ENCODE results near the gene CREBRF. TPM values are rescaled to one million over a fixed set of nuclear protein-coding genes. Genes with fewer than 3 reads are reported as not detected.
"Not testable (repeated sequence)": the region's sequence is repeated elsewhere in the genome, so short reads cannot be mapped to it uniquely, and the experiment has no call there.

CREBRF gene
- polyA plus RNA-seq, 6 donors from 2014 or later = 60.6 to 97.0 (median 77.3) TPM

GRCh38 chr5:173075137-173075843 lies 19.1 kb downstream of the CREBRF start:
- no peak for DNase-seq
- H3K4me3 Mint-ChIP-seq = peak overlapping the region in 1 of 8 donors; percentile 63

GRCh38 chr5:173075970-173076369 lies 19.8 kb downstream of the CREBRF start:
- no peak for ATAC-seq (ENCODE audit: low read depth in 2 of 2)
- peaks cover 19 to 46% (median 38%) of the 10 kb centered on the region in 3 donors for H3K4me1 Mint-ChIP-seq

More at GRCh38 chr5:173075137-173075843, 19.1 kb downstream of the CREBRF start:
- peak overlapping the region in 2 of 6 donors; percentile 49 to 73 for H3K27ac Mint-ChIP-seq
- H3K27me3 Mint-ChIP-seq = no peaks in the 10 kb centered on the region
- peaks cover 24 to 47% (median 44%) of the 10 kb centered on the region in 3 donors for H3K4me1 Mint-ChIP-seq
- peaks cover 0 to 8% of the 10 kb centered on the region in 2 donors for H3K36me3 Mint-ChIP-seq
- ATAC-seq (ENCODE audit: low read depth in 2 of 2) = no peak
- peaks cover 0 to 5% (median 0%) of the 10 kb centered on the region in 7 donors for H3K9me3 Mint-ChIP-seq

GRCh38 chr5:173076471-173076870 lies 20.3 kb downstream of the CREBRF start:
- H3K9me3 Mint-ChIP-seq; H3K27me3 Mint-ChIP-seq; DNase-seq; ATAC-seq (ENCODE audit: low read depth in 2 of 2); H3K4me3 Mint-ChIP-seq: not testable (repeated sequence)
- H3K27ac Mint-ChIP-seq = peak overlapping the region in 1 of 6 donors; percentile 96
- H3K4me1 Mint-ChIP-seq = peaks cover 17 to 46% (median 38%) of the 10 kb centered on the region in 3 donors
- peaks cover 10 to 18% of the 10 kb centered on the region in 2 donors for H3K36me3 Mint-ChIP-seq

More at GRCh38 chr5:173075970-173076369, 19.8 kb downstream of the CREBRF start:
- Mint-ChIP-seq H3K27me3 (no peaks in the 10 kb centered on the region), H3K36me3 (peaks cover 5 to 13% of the 10 kb centered on the region in 2 donors), H3K4me3 (peak overlapping the region in 1 of 8 donors; percentile 63), H3K27ac (peak overlapping the region in 1 of 6 donors; percentile 73), H3K9me3 (peaks cover 0 to 5% (median 0%) of the 10 kb centered on the region in 7 donors)
- no peak for DNase-seq

- peaks cover 18 to 20% of the 10 kb centered on the region in 2 donors for H3K36me3 Mint-ChIP-seq
- no peak for ATAC-seq (ENCODE audit: low read depth in 2 of 2)
- H3K27me3 Mint-ChIP-seq = no peaks in the 10 kb centered on the region
- H3K4me1 Mint-ChIP-seq = peaks cover 17 to 38% (median 27%) of the 10 kb centered on the region in 3 donors
- H3K4me3 Mint-ChIP-seq = no peak overlapping the region
- peaks cover 0 to 5% (median 0%) of the 10 kb centered on the region in 7 donors for H3K9me3 Mint-ChIP-seq
- no peak for DNase-seq
- H3K27ac Mint-ChIP-seq = peak overlapping the region in 3 of 6 donors; percentile 51 to 61 (median 57)
Observed at GRCh38 chr5:173078878-173079277, 22.7 kb downstream of the CREBRF start.

- H3K36me3 Mint-ChIP-seq = peaks cover 17 to 25% of the 10 kb centered on the region in 2 donors
- ATAC-seq (ENCODE audit: low read depth in 2 of 2) (no peak), DNase-seq (no peak)
- peaks cover 0 to 15% (median 13%) of the 10 kb centered on the region in 3 donors for H3K4me1 Mint-ChIP-seq
- H3K27ac Mint-ChIP-seq = peak overlapping the region in 1 of 6 donors; percentile 70
- H3K27me3 Mint-ChIP-seq = no peaks in the 10 kb centered on the region
- no peaks in the 10 kb centered on the region for H3K9me3 Mint-ChIP-seq
- no peak overlapping the region for H3K4me3 Mint-ChIP-seq
Observed at GRCh38 chr5:173089581-173089980, 33.4 kb downstream of the CREBRF start.

- Mint-ChIP-seq H3K27me3 (no peaks in the 10 kb centered on the region), H3K4me1 (peaks cover 0 to 15% (median 13%) of the 10 kb centered on the region in 3 donors), H3K9me3 (peaks cover 0 to 1% (median 0%) of the 10 kb centered on the region in 7 donors), H3K4me3 (no peak overlapping the region), H3K27ac (peak overlapping the region in 3 of 6 donors; percentile 3 to 28 (median 4)), H3K36me3 (peaks cover 17 to 25% of the 10 kb centered on the region in 2 donors)
- no peak for ATAC-seq (ENCODE audit: low read depth in 2 of 2)
- DNase-seq = no peak
Observed at GRCh38 chr5:173090639-173091038, 34.5 kb downstream of the CREBRF start.

GRCh38 chr5:173091981-173092380 lies 35.8 kb downstream of the CREBRF start:
- Mint-ChIP-seq H3K4me3 (no peak overlapping the region), H3K27ac (no peak overlapping the region), H3K9me3 (peaks cover 0 to 1% (median 0%) of the 10 kb centered on the region in 7 donors), H3K36me3 (peaks cover 10 to 15% of the 10 kb centered on the region in 2 donors), H3K27me3 (no peaks in the 10 kb centered on the region), H3K4me1 (peaks cover 9 to 20% (median 17%) of the 10 kb centered on the region in 3 donors)
- ATAC-seq (ENCODE audit: low read depth in 2 of 2) (no peak), DNase-seq (no peak)

GRCh38 chr5:173093606-173094005 lies 37.5 kb downstream of the CREBRF start:
- H3K27ac Mint-ChIP-seq = peak overlapping the region in 2 of 6 donors; percentile 7 to 36
- H3K36me3 Mint-ChIP-seq = peaks cover 10 to 15% of the 10 kb centered on the region in 2 donors
- H3K27me3 Mint-ChIP-seq = no peaks in the 10 kb centered on the region
- peaks cover 25 to 33% (median 33%) of the 10 kb centered on the region in 3 donors for H3K4me1 Mint-ChIP-seq
- no peak for ATAC-seq (ENCODE audit: low read depth in 2 of 2)
- no peak for DNase-seq
- H3K4me3 Mint-ChIP-seq = no peak overlapping the region
- peaks cover 0 to 1% (median 0%) of the 10 kb centered on the region in 7 donors for H3K9me3 Mint-ChIP-seq

- Mint-ChIP-seq H3K27me3 (no peaks in the 10 kb centered on the region), H3K4me1 (peaks cover 30 to 38% (median 36%) of the 10 kb centered on the region in 3 donors), H3K4me3 (no peak overlapping the region), H3K27ac (peak overlapping the region in 4 of 6 donors; percentile 3 to 36 (median 14)), H3K9me3 (peaks cover 0 to 1% (median 0%) of the 10 kb centered on the region in 7 donors), H3K36me3 (peaks cover 10 to 13% of the 10 kb centered on the region in 2 donors)
- DNase-seq (no peak), ATAC-seq (ENCODE audit: low read depth in 2 of 2) (no peak)
Observed at GRCh38 chr5:173094012-173094661, 38.0 kb downstream of the CREBRF start.

GRCh38 chr5:173098787-173099186 lies 42.6 kb downstream of the CREBRF start:
- no peaks in the 10 kb centered on the region for H3K27me3 Mint-ChIP-seq
- H3K36me3 Mint-ChIP-seq = peaks cover 10 to 13% of the 10 kb centered on the region in 2 donors
- ATAC-seq (ENCODE audit: low read depth in 2 of 2) (no peak), DNase-seq (no peak)
- H3K4me1 Mint-ChIP-seq = peaks cover 35 to 39% (median 38%) of the 10 kb centered on the region in 3 donors
- H3K27ac Mint-ChIP-seq = peak overlapping the region in 2 of 6 donors; percentile 44 to 50
- peaks cover 3 to 16% (median 7%) of the 10 kb centered on the region in 7 donors for H3K9me3 Mint-ChIP-seq
- H3K4me3 Mint-ChIP-seq = no peak overlapping the region

- ATAC-seq (ENCODE audit: low read depth in 2 of 2) = no peak
- peaks cover 32 to 39% (median 36%) of the 10 kb centered on the region in 3 donors for H3K4me1 Mint-ChIP-seq
- H3K27ac Mint-ChIP-seq = peak overlapping the region in 3 of 6 donors; percentile 10 to 68 (median 44)
- H3K4me3 Mint-ChIP-seq = peak overlapping the region in 1 of 8 donors; percentile 25
- H3K27me3 Mint-ChIP-seq = no peaks in the 10 kb centered on the region
- DNase-seq = no peak
- H3K9me3 Mint-ChIP-seq = peaks cover 3 to 16% (median 7%) of the 10 kb centered on the region in 7 donors
- peaks cover 10 to 13% of the 10 kb centered on the region in 2 donors for H3K36me3 Mint-ChIP-seq
Observed at GRCh38 chr5:173099461-173099860, 43.3 kb downstream of the CREBRF start.

GRCh38 chr5:173101245-173101644 lies 45.1 kb downstream of the CREBRF start:
- no peak for ATAC-seq (ENCODE audit: low read depth in 2 of 2)
- DNase-seq = no peak
- peaks cover 3 to 16% (median 7%) of the 10 kb centered on the region in 7 donors for H3K9me3 Mint-ChIP-seq
- H3K4me1 Mint-ChIP-seq = peaks cover 36 to 40% (median 38%) of the 10 kb centered on the region in 3 donors
- no peaks in the 10 kb centered on the region for H3K27me3 Mint-ChIP-seq
- H3K27ac Mint-ChIP-seq = no peak overlapping the region
- H3K4me3 Mint-ChIP-seq = no peak overlapping the region
- H3K36me3 Mint-ChIP-seq = peaks cover 10 to 13% of the 10 kb centered on the region in 2 donors

- peaks cover 3 to 16% (median 7%) of the 10 kb centered on the region in 7 donors for H3K9me3 Mint-ChIP-seq
- H3K27me3 Mint-ChIP-seq = no peaks in the 10 kb centered on the region
- ATAC-seq (ENCODE audit: low read depth in 2 of 2) = no peak
- DNase-seq = no peak
- H3K4me3 Mint-ChIP-seq = no peak overlapping the region
- peak overlapping the region in 1 of 6 donors; percentile 6 for H3K27ac Mint-ChIP-seq
- H3K4me1 Mint-ChIP-seq = peaks cover 16 to 23% (median 20%) of the 10 kb centered on the region in 3 donors
- peaks cover 10 to 13% of the 10 kb centered on the region in 2 donors for H3K36me3 Mint-ChIP-seq
Observed at GRCh38 chr5:173103411-173103810, 47.3 kb downstream of the CREBRF start.
